MCF 10A (cell line): Measurements from ENCODE around the gene SMPD4. TPM values are rescaled to one million over a fixed set of nuclear protein-coding genes. Genes with fewer than 3 reads are reported as not detected.

ENCODE experiments used
- total RNA-seq: library from RNA; stranded (reverse); gene quantifications from 2 replicates; pipeline ENCODE4 v1.2.3, GENCODE V29; 2022

SMPD4 gene
- total RNA-seq, 1 experiment from 2014 or later = 41.1 TPM

Other genes with a start within 250 kb of the SMPD4 start
- not detected in 2 replicates for gene RAB6C, start 201.9 kb downstream of the SMPD4 start, total RNA-seq
- gene POTEF, start 52.4 kb downstream of the SMPD4 start, total RNA-seq = not detected in 2 replicates
- 0.61 TPM in 1 of 2 replicates, not detected in the other for gene CCDC74B, start 36.5 kb downstream of the SMPD4 start, total RNA-seq
- 402 and 427 TPM in 2 replicates for gene MZT2B, start 660 bp upstream of the SMPD4 start, total RNA-seq
- not detected in 2 replicates for gene TUBA3E, start 16.8 kb upstream of the SMPD4 start, total RNA-seq
- gene IMP4, start 161.3 kb upstream of the SMPD4 start, total RNA-seq = 99.8 and 144 TPM in 2 replicates
- 34.4 and 43.1 TPM in 2 replicates for gene PTPN18, start 174.5 kb upstream of the SMPD4 start, total RNA-seq